ENCODE results near the gene OLFML1.

- TF ChIP-seq ATF2 (CRISPR knock-in tag; IDR thresholded peaks at IDR 0.05; ENCODE audit: borderline replicate concordance, low read depth) (no peak), CTCF (IDR thresholded peaks at IDR 0.05) (no peak), ZBTB43 (CRISPR knock-in tag; IDR thresholded peaks at IDR 0.05) (no peak), ATF3 (CRISPR knock-in tag; conservative IDR thresholded peaks at IDR 0.05) (no peak), ZMAT4 (CRISPR knock-in tag; IDR thresholded peaks at IDR 0.05) (no peak), ZBTB21 (CRISPR knock-in tag; IDR thresholded peaks at IDR 0.05; ENCODE audit: borderline replicate concordance) (no peak)
Measured at GRCh38 chr11:7506243-7506642, 20.9 kb downstream of the OLFML1 start.
